ENCODE results near the gene ZNF37A. TPM values are rescaled to one million over a fixed set of nuclear protein-coding genes. Genes with fewer than 3 reads are reported as not detected.
A peak's percentile ranks its signal among the peaks of the same experiment; 100 is the strongest.

The ZNF37A gene
- total RNA-seq = 10 to 100 TPM; 10.7 to 49.2 (median 17.3) TPM

DNA sequence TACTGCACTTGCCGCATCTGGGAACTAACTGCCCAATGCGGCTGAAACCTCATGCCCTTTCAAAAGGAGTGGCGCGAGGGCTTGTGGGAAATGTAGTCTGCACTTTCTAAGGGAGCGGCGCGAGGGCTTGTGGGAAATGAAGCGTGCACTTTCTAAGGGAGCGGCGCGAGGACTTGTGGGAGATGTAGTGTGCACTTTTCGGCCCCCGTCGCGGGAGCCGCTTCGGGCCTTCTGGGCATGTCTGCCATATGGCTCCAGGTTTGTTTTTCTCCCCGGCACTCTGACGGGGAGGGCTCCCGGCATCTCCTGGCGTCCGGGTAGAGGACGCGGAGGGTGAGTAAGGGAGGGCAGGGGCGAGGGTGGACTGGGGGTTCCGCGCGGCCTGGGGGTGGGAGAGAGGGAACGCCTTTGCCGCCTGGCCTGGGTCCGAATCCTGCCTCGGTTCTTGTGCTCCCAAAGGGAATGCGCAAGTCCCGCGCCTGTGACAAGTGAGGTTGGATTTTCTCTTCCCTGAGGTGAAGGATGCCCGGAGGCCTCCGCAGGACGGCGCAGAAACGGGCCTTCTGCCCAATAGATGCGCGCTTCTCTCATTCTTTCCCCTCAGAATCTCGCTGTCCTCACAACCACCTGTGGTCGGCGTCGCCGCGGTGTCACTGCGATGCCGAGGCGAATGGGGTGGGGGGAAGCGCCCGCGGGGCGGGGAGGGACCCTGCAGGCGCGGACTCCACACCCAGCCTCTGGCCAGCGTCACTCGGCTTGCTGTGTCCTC, at the start of gene ZNF37A:
TSS of gene ZNF37A (plus strand) at position 180 of the 769 bp plus-strand sequence. CDS start 2,281 bp downstream, outside the sequence.
- Histone ChIP-seq H3K27me3 (no peaks in the 10 kb centered on the region), H3K27ac (peak within 1 kb of the TSS; percentile 72 to 92 (median 90)), H3K4me3 (peak within 1 kb of the TSS; percentile 68 to 88 (median 76)), H3K9me3 (peaks cover 0 to 4% (median 0%) of the 10 kb centered on the region in 4 donors), H3K4me1 (peaks cover 6 to 17% (median 11%) of the 10 kb centered on the region in 4 donors), H3K36me3 (peaks cover 11 to 36% (median 18%) of the 10 kb centered on the region in 4 donors)
- DNase-seq (peak; percentile 91 to 97), ATAC-seq (ENCODE audit: low FRiP score in 2 of 2) (peak; percentile 99)
- TF ChIP-seq, protein P1, sequence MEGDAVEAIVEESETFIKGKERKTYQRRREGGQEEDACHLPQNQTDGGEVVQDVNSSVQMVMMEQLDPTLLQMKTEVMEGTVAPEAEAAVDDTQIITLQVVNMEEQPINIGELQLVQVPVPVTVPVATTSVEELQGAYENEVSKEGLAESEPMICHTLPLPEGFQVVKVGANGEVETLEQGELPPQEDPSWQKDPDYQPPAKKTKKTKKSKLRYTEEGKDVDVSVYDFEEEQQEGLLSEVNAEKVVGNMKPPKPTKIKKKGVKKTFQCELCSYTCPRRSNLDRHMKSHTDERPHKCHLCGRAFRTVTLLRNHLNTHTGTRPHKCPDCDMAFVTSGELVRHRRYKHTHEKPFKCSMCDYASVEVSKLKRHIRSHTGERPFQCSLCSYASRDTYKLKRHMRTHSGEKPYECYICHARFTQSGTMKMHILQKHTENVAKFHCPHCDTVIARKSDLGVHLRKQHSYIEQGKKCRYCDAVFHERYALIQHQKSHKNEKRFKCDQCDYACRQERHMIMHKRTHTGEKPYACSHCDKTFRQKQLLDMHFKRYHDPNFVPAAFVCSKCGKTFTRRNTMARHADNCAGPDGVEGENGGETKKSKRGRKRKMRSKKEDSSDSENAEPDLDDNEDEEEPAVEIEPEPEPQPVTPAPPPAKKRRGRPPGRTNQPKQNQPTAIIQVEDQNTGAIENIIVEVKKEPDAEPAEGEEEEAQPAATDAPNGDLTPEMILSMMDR (IDR thresholded peaks at IDR 0.05) = peak in 1 of 6 experiments; percentile 26
- TF ChIP-seq POLR2A (IDR thresholded peaks at IDR 0.05) (peak in 3 of 4 donors; percentile 31 to 72 (median 69)), POLR2AphosphoS5 (IDR thresholded peaks at IDR 0.05) (peak; percentile 40 to 73), EP300 (IDR thresholded peaks at IDR 0.05) (no peak)
- 0% methylated on average over 21 to 51 of the region's 59 CpGs for WGBS, 2 donors

DNA sequence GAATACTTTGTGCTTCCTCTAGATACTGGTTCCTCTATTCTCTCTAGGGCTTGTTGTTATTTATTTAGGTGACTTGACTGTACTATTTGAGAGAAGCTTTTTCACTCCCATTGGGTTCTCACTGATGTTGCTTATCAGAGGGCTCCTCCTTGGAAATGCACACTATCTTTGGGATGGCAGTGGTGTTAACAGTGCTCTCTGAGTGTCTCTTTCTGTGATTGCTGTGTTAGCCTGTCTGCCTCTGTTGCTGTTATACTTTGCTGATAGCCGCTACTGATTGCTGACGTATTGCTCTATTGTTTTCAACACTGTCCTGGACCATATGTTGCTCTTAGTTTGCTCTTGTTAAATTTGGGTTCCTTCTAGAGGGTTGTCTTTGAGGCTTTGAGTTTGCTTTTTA, 49.0 kb upstream of the ZNF37A start:
- 47 to 74% methylated on average over 2 of the region's 2 CpGs for WGBS, 2 donors

DNA sequence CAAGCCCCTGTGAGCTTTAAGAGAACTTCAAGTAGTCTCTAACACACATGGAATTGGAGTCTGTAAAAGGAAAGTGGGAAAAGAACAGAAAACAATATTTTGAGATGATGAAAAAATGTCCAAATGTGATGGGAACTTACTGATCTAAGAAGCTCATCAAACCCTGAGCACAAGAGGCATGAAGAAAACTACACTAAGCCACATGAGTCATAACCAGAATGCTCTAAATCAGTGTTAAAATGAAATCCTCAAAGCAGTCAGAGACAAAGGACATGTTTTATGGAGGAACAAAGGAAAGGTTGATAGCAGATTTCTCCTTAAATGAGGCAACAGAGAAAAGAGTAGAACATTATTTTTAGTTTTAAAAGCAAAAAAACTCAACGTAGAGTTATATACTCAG, 46.5 kb upstream of the ZNF37A start:
- Histone ChIP-seq H3K4me1 (no peaks in the 10 kb centered on the region), H3K4me3 (no peak overlapping the region), H3K27me3 (no peaks in the 10 kb centered on the region), H3K27ac (no peak overlapping the region), H3K9me3 (peaks cover 0 to 16% (median 9%) of the 10 kb centered on the region in 4 donors), H3K36me3 (peaks cover 0 to 32% (median 7%) of the 10 kb centered on the region in 4 donors)
- WGBS, 2 donors = 92 to 100% methylated on average over 1 of the region's 1 CpG
- ATAC-seq (ENCODE audit: low FRiP score in 2 of 2) (no peak), DNase-seq (no peak)
- TF ChIP-seq POLR2AphosphoS5 (IDR thresholded peaks at IDR 0.05) (no peak), POLR2A (IDR thresholded peaks at IDR 0.05) (no peak), EP300 (IDR thresholded peaks at IDR 0.05) (no peak)
- TF ChIP-seq, protein P1 (IDR thresholded peaks at IDR 0.05) = no peak

More for the DNA sequence above, 49.0 kb upstream of the ZNF37A start:
- H3K4me1 ChIP-seq = no peaks in the 10 kb centered on the region
- H3K9me3 ChIP-seq = peaks cover 0 to 12% (median 2%) of the 10 kb centered on the region in 4 donors
- ATAC-seq (ENCODE audit: low FRiP score in 2 of 2) (no peak), DNase-seq (no peak)
- peaks cover 2 to 47% (median 9%) of the 10 kb centered on the region in 4 donors for H3K36me3 ChIP-seq
- H3K27me3 ChIP-seq = no peaks in the 10 kb centered on the region
- no peak for TF ChIP-seq EP300 (IDR thresholded peaks at IDR 0.05)
- TF ChIP-seq, protein P1 (IDR thresholded peaks at IDR 0.05) = no peak
- TF ChIP-seq POLR2AphosphoS5 (IDR thresholded peaks at IDR 0.05) = no peak
- no peak for TF ChIP-seq POLR2A (IDR thresholded peaks at IDR 0.05)
- H3K4me3 ChIP-seq = no peak overlapping the region
- no peak overlapping the region for H3K27ac ChIP-seq

DNA sequence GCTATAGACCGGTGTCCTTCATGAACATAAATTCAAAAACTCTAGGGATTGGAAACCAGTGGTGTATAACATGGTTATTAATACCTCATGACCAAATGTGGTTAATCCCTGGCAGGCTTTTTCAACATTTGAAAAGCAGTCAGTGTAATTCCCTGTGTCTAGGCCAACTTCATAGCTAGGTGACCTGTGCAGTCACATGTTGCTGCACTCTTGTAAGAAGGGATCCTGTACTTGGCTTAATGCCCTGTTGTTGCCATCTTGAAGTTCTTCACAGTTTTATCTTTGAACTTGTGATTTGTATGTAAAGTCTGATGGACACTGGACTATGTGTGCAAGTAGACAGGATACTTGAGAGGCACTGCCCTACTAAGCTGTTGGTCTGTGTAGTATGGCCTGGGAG, 43.9 kb upstream of the ZNF37A start:
- H3K9me3 ChIP-seq = peaks cover 14 to 39% (median 32%) of the 10 kb centered on the region in 4 donors
- TF ChIP-seq, protein P1 (IDR thresholded peaks at IDR 0.05) = no peak
- TF ChIP-seq POLR2A (IDR thresholded peaks at IDR 0.05) (no peak), EP300 (IDR thresholded peaks at IDR 0.05) (no peak), POLR2AphosphoS5 (IDR thresholded peaks at IDR 0.05) (no peak)

More for the DNA sequence above, 43.9 kb upstream of the ZNF37A start:
- DNase-seq = no peak
- no peak overlapping the region for H3K27ac ChIP-seq
- ATAC-seq (ENCODE audit: low FRiP score in 2 of 2) = no peak
- 96 to 100% methylated on average over 1 of the region's 1 CpG for WGBS, 2 donors
- H3K4me3 ChIP-seq = no peak overlapping the region
- H3K36me3 ChIP-seq = peaks cover 13 to 43% (median 20%) of the 10 kb centered on the region in 4 donors
- H3K4me1 ChIP-seq = no peaks in the 10 kb centered on the region
- no peaks in the 10 kb centered on the region for H3K27me3 ChIP-seq

Data from upper lobe of left lung (tissue), 6 donors.